NCI-H446 (cell line): ENCODE data around the gene MCM3AP.

Experiments used
- DNase-seq, 2 experiments: peaks; one replicate each; lab custom pipeline; 2025; lab: John Stamatoyannopoulos, UW

The MCM3AP gene

DNA sequence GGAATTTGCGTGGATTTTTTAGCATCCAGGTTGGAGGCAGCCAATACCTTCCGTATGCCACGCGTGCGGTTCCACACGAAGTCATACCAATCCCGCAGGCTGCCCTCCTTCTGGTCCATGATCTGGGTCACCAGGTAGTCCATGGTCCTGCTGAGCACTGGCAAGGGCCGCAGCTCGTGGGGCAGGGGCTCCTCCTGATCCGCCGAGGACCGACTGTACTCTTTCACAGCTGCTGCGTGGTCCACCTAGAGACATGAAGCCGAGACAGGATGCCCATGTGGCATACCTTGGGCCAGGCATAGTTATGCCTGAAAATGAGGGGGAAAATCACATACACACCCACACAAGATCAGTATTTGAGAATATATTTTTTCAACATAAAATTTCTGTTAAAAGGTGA is 12.1 kb downstream of the MCM3AP start:
- no peak for DNase-seq

DNA sequence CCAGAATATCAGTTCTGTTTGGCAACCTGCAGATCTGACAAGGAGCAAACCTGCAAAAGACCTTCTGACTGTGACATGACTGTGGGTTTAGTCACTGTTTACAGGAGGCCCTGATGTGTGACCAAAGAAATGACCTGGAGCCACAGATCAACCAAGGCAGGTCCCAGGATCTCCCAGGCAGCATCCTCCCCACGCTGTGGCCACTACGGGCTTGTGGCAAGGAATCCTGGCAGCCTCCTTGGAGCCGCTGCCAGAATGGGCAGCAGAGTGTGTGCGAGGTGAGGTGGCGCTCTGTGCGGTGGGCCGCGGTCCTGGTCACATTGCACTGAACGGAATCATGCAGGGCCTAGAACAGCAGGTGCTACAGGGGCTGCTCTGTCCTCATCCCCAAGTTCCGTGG is 15.9 kb downstream of the MCM3AP start:
- DNase-seq: no peak

DNA sequence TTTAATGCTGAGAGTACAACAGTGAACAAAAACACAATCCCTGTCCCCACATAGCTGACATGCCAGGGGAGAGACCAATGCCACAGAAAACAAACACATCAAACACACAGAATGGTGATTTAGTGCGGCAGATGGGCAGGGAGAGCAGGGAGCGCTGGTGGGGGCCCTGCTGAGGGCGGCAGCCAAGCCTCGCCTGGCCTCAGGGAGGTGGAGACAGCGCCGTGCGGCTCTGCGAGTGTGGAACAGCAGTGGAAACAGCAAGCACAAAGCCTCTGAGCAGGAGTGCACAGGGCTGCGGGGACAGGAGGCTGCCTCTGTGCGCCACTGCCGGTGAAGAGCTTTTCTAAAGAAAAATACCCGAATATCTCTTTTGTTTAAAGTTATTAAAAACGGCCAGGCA is 17.0 kb downstream of the MCM3AP start:
- no peak for DNase-seq

DNA sequence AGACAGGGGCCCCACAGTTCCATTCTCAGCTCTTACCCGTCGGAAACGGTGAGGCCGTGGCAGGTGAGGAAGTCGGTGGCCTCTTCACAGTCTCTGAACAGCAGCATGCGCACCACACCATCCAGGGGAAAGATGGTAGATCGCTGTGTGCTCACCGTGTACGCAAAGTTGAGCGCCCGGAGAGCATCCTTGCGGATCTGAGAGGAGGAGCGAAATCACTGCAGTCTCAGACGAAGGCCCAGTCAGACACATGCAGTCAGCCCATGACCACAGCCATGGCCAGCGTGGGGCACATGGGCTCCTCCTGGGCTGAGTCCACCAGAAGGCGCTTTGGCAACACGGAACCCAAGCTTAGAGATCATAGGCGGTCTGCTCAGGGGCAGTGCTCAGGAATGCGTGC is 18.5 kb downstream of the MCM3AP start:
- DNase-seq: no peak

DNA sequence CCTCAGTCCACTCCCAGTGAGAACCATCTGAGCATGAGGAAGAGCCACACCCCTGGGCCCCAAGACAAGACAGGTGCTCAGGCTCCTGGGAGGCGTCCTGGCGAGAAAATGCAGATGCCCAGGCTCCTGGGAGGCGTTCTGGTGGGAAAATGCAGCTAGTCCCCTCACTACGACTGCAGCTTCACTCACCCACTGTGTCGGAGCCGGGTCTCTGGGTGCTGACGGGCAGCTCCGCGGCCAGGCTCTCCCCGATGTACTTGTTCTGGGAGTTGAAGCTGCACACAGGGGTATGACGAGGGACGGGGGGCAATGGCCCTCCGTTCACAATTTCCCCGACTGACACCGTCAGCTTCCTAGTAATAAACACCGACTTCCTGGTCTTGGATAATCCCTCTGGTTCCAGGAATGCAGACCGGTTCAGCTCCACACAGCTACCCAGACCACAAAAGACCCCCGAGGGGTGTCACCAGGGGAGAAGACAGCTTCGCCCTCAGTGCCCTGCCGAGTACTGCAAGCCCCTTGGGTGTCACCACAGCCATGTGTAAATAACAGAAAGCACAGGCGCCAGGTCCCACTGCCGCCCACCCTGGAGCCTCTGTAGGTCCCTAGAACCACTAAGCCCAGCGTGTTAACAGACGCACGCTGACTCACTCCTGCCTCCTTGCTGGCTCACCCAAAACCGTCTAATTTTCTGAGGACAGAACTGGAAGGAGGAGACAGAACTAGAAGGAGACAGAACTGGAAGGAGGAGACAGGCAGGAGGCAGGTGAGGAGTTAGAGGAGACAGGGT is 19.5 kb downstream of the MCM3AP start:
- no peak for DNase-seq

DNA sequence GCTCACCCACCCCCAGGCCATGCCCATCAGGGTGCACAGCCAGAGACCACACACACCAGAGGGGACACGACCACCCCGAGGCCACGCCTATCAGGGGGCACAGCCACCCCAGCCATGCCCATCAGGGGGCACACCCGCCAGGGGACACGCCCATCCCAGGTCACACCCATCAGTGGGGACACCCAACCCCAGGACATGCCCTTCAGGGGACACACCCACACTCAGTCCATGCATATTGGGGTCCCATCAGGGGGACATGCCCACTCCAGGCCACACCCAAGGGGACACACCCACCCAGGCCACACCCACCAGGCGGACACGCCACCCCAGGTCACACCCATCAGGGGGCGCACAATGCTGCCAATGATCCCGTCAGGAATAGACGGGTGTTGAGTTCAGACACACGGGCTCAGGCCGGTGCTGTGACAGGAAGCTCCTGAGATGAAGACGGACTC is 20.7 kb downstream of the MCM3AP start:
- no peak for DNase-seq

DNA sequence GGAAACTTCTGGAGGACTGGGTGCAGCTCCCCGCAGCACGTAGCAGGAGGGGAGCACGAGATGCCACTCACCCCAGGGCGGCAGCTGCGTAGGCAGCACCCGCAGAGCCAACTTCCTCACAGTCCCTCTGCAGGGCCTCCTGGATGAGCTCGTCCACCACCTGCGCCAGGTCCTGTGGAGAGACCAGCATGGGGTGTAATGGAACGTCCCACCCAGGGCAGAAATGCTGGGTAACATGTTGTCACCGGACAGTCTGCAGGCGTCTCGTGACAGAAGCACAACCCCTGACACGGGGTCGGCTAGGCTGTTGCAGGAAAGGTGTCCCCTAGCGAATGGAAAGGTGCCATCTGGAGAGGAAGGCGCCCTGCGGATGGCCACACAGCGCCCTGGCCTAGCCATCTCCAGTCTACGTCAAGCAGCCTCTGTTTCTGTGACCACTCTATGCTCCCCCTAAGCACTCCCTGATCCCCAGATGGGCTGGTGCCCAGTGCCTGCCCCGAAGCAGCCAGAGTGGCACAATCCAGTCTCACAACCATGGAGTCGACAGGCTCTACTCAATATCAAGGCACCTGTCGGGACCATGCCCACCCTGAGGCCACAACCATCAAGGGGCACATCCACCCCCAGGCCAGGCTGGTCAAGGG is 21.2 kb downstream of the MCM3AP start:
- DNase-seq: no peak

DNA sequence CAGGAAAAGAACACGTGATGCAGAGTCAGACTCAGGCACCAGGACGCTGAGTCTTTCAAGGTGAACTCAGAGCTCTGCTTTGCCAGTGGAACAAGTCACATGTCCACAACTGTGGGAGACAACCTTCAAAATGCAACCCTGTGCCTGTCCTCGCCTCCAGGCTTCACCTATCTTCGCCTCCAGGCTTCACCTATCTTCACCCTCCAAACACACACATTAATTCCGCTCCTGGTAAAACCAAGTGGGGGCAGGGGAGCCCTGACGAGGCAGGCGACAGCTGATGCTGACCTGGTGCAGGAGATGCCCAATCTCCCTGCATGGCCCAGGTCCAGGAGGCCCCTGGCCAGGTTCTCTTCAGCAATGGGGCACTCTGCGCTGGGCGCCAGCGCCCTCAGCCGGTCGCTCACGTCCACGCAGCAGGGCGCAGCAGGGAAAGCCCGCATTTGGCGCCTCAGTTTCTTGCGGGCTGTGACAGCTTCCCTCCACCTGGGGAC is 28.9 kb downstream of the MCM3AP start:
- DNase-seq: no peak

DNA sequence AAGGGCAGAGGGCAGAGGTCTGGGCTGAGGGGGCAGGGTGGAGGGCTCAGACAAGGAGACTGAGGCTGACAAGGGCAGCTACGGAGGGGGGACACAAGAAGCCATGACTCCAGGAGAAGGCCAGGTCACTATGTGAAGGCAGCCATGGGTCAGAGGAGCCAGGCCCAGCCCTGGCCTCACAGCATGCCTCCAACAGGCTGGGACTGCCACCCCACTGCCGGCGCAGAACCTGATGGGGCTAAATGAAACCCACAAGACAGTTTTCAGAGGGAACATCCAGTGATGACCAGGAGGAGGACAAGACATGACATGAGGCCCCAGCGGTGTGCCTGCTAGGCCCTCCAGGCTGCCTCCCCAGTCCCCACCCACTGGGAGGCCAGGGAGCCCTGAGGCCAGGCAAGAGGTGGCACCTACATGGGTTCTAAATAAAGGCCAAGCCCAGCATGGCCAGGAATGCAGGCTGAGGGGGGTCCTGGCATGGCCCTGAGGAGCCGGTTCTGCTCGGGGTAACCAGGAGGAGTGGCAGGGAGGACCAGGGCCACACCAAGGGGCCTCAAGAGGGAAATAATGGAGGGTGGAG is 29.6 kb downstream of the MCM3AP start:
- DNase-seq: no peak

DNA sequence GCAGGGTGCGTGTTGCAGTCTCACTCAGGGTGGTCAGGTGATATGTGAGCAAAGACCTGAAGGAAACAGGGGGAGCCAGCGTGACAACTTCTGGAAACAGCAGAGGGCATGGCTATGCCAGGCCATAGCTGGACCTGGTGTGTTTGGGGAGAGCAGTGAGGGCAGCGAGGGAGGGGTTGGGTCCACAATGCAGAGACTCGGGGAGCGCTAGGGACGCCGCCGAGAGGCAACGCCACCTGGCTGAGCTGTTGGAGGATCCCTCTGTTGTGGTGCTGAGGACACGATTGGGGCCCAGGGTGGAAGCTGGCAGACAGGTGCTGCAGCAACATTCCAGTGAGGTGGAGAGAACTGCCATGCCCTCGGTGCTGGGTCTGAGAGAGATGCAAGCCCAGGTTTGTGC is 30.2 kb downstream of the MCM3AP start:
- DNase-seq: no peak

DNA sequence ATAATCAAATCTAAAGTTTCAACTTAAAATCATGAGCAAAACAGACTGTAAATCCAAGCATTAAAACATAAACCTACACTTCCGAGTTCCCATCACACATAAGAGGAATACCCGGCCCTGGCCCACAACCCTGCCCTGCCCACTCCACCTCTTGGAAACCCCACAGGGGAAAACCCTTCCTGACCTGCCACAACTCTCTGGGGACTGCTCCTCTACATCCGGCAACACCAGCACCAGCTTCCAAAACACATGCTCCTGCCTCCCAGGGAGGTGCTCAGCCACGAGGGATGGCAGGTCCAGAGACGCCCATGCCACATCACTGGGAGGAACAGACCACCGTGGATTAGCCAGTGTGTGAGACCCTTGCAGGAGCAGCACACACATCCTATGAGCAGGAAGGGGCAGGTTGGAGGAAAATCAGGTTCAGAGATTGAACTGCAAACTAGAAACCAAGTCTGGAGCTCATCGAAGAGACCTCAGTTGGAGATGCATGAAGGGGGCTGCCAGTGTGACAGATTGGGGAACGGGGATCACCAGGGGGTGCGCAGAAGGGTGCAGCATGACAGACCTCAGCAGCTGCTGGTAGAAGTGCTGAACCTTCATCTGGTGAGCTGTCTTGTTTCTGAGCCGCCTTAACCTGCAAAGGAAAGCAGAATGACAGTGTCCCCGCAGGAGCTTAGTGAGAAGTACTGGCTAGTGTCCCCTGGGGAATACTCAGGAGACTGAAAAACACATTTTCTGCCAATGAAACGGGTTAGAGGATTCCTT is 31.0 kb downstream of the MCM3AP start:
- DNase-seq: no peak

DNA sequence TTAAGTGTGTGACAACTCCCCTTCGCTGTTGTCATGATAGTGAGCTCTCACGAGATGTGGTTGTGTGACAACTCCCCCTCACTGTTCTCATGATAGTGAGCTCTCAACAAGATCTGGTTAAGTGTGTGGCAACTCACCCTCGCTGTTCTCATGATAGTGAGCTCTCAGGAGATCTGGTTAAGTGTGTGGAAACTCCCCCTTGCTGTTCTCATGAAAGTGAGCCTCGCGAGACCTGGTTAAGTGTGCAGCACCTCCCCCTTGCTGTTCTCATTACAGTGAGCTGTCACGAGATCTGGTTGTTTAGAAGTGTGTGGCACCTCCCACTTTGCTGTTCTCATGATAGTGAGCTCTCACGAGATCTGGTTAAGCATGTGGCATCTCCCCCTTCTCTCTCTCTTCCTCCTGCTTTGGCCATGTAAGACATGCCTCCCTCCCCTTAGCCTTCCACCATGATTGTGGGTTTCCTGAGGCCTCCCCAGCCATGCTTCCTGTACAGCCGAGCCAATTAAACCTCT is 31.7 kb downstream of the MCM3AP start:
- DNase-seq: no peak

DNA sequence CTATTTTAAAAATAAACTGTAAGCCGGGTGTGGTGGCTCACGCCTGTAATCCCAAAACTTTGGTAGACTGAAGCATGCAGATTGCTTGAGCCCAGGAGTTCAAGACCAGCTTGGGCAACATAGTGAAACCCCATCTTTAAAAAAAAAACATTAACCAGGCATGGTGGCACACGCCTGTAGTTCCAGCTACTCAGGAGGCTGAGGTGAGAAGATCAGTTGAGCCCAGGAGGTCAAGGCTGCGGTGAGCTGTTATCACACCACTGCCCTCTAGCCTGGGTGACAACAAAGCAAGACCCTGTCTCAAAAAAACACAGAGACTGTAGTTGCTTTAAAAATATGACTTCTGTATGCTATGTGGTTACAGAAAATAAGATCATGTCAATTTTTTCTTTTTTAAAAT is 32.6 kb downstream of the MCM3AP start:
- DNase-seq: no peak

DNA sequence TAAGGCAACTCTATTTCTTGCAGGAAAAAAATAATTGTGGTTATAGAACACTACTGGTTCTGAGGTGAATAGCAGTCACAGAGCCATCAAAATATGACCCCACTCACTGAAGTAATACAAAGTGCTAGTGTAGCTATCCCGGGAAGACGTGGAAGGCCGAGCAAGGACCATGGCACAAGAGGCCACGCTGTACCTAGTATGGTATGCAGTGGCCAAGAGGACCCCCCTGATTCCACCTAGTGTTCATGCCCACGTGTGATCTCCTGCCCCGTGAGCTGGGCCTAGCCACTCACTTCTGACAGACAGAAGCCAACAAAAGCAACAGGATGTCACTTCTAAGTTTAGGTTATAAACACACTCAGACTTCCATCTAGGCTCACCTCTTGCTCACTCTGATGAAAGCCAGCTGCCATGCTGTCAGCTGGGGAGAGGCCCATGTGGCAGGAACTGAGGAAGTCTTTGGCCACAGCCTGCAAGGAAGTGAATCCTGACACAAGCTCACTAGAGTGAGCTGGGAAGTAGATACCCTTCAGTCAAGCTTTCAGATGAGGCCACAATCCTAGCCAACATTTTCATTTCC is 35.2 kb downstream of the MCM3AP start:
- DNase-seq: no peak

DNA sequence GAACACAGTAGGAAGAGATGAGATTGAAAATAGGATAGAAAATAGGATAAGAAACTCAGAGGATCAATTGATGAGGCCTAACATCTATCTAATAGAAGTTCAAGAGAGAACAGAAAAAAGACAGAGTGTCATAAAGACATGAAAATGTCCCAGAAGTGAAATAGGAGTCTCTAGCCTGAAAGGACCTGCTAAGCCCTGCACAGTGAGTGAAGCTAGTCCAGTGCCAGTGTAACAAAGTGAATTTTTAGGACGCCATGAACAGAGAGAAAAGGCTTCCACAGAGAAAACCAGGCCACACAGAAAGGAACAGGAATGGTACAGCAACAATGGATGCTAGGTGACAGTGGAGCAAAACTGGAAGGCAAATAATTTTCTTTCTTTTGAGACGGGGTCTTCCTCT is 36.6 kb downstream of the MCM3AP start:
- no peak for DNase-seq

DNA sequence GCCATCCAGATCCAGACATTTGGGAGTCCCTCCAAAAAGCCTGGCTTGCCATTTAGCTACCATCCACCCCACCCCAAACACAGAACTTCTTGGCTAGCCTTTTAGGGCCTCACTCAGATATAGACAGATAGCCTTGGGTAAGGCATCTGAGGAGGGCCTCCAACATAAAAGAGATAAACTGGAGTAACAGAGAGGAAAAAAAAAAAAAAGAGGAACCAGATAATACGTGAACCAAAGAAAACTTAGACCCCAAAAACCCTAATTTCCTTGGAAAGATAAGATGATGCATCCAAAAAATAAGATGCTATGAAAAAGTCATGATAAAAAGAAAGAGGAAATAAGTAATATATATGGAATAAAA is 37.0 kb downstream of the MCM3AP start:
- no peak for DNase-seq

DNA sequence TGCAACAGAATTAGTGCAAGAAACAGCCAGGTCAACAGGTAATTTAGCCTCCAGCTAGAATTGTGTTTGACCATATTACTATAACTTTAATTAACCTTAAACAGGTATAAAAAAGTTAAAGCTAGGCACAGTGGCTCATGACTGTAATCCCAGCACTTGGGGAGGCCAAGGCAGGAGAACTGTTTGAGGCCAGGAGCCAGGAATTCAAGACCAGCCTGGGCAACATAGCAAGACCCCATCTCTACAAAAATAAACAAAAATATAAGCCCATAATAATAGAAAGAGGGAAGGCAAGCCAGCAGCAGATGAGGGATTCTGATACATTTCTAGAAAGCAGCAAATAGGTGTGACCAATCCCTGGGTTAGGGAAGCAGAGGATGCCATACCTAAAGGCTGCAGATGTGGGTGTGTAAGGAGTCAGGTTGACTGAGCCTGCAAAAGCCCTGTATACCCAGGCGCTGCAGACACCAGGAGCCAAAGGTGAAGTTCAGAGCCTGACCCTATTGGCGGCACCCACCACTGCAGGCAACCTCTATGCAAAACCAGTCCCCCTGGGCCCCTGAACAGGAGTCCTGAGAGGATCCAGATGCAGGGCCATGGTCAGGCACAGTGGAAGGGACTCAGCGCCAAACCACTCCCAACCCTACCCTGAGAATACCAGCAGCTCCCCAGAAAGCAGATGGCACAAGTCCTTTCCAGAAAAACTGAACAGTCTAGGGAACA is 37.6 kb downstream of the MCM3AP start:
- DNase-seq: peak in 1 of 2 experiments; percentile 58

DNA sequence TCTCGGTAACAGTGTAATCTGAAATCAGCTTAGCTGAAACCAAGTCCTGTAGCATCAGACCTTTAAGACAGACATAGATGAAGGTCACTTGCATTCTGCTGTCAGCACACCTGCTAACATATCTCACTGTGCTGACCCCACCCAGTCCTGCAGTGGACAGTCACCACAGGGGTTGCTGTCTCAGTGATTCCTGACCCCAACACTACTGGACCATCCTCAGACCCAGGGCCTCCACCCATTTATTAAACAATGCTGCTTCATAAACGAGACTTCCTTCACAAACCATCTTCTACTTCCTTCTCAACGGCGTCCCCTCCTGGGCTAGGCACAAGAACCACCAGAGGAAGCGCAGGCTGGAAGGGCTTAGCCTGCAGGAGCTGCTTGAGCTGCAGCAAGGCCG is 39.1 kb downstream of the MCM3AP start:
- no peak for DNase-seq

DNA sequence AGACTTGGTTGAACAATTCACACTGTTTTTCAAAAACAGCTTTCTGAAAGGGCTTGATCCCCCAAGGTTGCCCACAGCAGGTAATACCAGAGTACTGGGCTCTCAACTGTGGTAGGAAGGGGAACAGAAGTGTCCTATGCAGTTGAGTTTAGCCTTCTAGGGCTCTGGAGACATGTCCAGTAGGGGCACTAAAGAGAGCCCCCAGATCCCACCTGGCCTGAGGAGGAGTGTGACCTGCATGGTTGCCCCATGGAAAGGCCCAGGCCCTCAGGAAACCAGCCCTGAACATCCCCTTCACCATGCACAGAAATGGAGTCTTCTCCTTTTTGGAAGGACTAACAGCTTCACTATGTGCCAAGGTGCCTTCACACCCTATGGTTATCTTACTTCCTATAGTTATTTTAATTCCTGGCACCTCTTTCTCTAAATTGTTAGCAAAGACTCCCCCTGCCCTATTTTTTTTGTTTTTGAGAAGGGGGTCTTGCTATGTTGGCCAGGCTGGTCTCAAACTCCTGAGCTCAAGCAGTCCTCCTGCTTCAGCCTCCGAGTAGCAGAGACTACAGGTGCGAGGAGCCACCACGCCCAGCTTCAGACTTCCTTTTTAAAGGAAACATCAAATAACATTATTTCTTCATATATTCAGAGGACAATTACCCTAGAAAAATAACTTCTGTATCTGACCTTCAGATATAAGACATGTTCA is 40.0 kb downstream of the MCM3AP start:
- no peak for DNase-seq

DNA sequence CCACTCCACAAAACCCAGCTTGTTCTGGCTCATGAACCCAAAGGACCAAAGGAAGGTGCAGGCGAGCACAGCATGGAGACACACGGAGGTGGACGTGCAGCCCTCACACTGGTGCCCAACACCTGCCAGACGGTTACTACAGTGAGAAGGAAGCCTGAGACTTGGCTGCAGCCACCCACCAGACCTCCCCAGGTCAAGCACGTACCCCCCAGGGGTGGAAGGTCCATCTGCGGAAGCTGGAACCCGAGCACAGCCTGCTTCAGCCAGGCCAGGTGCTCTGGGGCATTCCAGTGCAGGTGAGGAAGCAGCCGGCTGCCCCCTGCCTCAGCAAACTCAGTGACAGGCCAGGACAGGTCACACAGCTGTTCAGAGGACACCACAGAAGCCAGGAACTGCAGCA is 40.8 kb downstream of the MCM3AP start:
- DNase-seq: no peak

DNA sequence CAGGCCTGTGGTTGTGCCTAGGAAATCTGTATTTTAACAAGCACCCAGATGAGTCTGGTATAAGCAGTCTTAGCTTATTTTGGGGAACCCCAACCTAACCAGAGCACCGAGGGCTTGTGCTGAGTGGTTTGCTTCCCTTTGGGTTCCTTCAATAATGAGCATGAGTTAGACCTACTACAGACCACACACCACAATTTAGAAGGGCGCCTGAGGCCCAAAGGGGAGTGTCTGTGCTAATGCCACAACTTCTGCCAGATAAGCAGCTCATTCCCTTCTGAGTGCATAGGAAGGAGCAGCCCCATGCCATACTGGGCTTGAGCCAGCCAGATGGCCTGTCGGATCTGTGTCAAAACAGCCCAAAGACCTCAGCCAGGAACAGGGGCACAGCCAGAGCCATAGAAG is 41.5 kb downstream of the MCM3AP start:
- DNase-seq: no peak
